ENCODE data around the gene BEST3. TPM values are rescaled to one million over a fixed set of nuclear protein-coding genes. Genes with fewer than 3 reads are reported as not detected.
A peak's percentile ranks its signal among the peaks of the same experiment; 100 is the strongest.

The BEST3 gene
- not detected for total RNA-seq

DNA sequence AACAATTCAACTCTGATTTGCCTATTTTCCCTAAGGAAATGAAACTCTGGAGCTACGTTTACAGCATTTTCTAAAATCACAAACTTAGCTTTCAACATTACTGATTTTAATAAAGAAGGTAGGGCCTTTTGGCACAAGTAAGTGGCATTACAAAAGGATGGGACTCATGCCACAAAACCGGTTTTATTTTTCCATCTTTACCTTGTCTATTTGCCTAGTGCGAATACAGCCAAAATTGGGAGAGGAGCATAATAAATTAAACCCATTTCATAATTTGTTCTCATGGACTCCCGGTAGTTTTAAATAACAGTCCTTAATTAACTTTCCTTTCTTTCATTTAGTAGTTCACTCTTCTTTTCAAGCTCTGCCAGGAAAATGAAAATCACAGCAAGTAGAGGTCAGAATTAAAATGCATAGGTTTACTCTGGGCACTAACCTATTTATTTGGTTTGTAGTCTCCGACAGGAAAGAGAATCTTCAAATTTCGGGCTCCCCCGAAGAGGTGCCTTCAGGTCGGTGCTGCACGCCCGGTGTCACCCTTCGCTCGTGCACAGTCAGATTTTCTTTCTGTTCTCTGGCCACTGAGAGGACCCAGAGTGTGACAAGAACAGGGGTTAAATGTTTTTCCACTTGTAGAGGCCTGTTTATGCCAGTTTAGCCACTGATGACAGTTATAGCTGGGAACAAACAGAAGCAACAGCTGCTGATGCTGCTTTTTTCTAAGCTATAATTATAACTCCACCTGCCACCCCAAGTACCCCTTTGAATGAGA, at the start of gene BEST3:
BEST3 (minus strand) TSS at position 535 of the 772 bp plus-strand sequence. CDS start 1,505 bp downstream, outside the sequence.
- ATAC-seq (no peak), DNase-seq (ENCODE audit: low spot score in 2 of 2) (no peak)
- Mint-ChIP-seq H3K36me3 (no peaks in the 10 kb centered on the region), H3K27ac (no peak within 1 kb of the TSS), H3K9me3 (no peaks in the 10 kb centered on the region)

DNA sequence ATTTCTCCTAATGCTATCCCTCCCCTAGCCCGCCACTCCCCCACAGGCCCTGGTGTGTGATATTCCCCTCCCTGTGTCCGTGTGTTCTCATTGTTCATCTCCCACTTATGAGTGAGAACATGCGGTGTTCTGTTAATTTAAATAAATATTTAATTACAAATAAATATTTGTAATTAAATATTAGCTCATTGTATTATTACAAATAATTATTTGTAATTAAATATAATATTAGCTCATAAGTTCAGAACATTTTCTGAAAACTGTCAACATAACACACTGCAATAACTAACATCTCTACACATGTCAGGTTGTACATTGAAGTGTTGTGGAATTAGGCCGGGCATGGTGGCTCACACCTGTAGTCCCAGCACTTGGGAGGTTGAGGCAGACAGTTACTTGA, 45.0 kb upstream of the BEST3 start:
- no peak overlapping the region for H3K27ac Mint-ChIP-seq
- H3K36me3 Mint-ChIP-seq = peaks cover 0 to 7% of the 10 kb centered on the region in 2 donors
- ATAC-seq = no peak
- H3K9me3 Mint-ChIP-seq = no peaks in the 10 kb centered on the region
- no peak for DNase-seq (ENCODE audit: low spot score in 2 of 2)

DNA sequence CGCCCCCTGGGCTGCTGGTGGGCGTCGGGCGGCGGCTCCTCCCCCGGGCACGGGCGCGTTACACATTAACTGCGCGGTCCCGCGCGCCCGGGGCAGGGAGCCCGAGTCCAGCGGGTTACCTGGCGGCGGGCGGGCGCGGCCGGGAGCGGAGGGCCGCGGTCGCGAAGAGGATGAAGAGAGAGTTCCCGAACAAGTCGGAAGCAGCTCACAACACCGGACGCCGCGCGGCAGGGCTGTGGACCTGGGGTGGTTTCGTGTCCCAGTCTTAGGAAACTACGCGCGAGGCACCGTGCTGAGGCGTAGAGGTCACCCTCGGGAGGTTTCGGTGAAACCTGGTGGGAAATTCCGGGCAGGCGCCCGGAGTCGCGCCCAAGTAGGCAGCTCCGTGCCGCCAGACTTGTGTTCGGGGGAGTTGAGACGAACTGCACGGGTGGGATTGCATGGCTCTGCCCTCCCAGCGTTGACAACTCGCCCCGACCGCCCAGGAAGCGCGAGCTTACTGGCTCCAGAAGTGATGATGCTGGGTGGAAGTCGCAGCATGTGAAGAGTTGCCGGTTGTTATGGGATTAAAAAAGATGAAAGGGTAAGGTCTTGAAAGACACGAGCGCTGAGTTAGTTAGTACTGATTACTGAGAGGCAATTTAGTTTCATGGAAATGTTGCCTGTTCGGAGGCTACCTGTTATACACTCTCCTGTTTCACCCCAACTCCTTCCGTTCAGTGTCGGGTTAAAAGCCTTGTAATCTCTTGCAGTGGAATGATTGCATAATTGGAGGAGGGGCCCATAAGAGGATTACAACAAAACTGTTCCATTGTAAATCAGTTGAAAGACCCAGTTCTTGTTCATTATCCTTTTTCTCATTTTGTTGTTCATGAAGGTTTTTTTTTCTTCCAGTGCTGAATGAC, 40.4 kb upstream of the BEST3 start:
- Mint-ChIP-seq H3K27ac (peak overlapping the region; percentile 69 to 81), H3K9me3 (no peaks in the 10 kb centered on the region), H3K36me3 (peaks cover 0 to 7% of the 10 kb centered on the region in 2 donors)
- DNase-seq (ENCODE audit: low spot score in 2 of 2) = peak; percentile 51 to 78
- peak; percentile 48 to 52 for ATAC-seq

DNA sequence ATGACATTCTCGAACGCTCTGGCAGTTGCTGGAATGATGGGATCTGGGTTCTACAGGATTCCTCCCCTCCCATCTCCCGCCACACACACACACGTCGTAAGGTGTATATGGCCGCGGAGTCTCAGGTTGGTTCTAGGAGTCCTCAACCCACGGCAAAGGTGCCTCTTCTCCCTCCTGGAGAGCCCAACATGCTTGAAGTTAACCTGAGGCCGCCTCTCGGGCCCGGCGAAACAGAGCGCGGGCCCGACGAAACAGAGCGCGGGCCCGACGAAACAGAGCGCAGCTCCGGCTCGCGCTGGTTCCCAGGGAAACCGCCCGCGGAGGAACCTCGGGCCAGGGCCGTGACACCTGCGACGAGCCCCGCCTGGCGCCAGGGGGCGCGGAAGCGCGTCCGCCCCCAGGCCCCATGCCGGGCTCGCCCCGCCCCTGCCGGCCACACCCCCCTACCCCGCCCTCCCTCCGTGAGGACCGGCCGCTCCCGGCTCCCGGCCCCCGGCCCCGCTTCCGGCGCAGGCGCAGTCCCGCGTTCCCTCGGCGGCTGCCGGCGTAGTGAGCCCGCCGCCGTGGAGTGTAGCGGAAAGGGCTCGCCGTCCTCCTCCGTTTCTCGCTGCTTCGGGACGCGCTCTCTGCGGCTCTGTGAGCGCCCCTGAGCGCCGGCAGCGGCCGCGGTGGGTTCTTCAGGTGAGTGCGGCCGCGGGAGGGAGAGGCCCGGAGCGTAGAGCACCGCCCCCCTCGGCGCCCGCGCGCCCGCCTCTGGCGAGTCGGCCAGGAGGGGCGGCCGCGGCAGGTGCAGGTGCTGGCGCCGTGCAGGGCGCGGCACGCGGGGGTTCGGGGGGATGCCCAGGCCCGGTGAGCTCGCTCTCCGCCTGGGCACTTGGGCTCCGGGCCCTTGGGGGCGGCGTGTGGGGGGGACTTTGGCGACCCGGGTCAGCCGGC, 39.5 kb upstream of the BEST3 start, which contains the start of gene RAB3IP:
RAB3IP (plus strand) TSS at position 510 of the 936 bp plus-strand sequence. CDS start 16,549 bp downstream, outside the sequence.
- peaks cover 0 to 7% of the 10 kb centered on the region in 2 donors for H3K36me3 Mint-ChIP-seq
- peak within 1 kb of the TSS; percentile 69 to 81 for H3K27ac Mint-ChIP-seq
- ATAC-seq = peak; percentile 87 to 91
- no peaks in the 10 kb centered on the region for H3K9me3 Mint-ChIP-seq
- DNase-seq (ENCODE audit: low spot score in 2 of 2) = peak; percentile 91 to 93

DNA sequence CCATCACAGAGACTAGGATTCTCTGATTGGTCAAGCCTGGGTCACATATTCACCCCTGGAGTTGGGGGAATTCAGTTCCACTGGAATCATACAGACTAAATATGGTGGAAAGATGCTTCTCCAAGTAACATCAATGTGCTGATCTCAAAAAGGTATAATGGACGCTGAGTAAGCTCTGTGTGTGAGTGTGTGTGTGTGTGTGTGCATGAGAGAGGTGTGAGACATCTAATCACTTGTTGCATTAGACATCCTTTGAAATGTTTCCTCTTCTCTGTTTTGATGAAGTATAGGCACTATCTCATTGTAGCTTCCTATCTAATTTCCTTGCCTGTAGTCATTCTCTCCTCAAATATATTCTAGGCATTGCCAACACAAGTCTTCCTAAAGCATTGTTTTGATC, 34.5 kb upstream of the BEST3 start:
- ATAC-seq (no peak), DNase-seq (ENCODE audit: low spot score in 2 of 2) (no peak)
- no peaks in the 10 kb centered on the region for H3K9me3 Mint-ChIP-seq
- H3K27ac Mint-ChIP-seq = no peak overlapping the region
- no peaks in the 10 kb centered on the region for H3K36me3 Mint-ChIP-seq

DNA sequence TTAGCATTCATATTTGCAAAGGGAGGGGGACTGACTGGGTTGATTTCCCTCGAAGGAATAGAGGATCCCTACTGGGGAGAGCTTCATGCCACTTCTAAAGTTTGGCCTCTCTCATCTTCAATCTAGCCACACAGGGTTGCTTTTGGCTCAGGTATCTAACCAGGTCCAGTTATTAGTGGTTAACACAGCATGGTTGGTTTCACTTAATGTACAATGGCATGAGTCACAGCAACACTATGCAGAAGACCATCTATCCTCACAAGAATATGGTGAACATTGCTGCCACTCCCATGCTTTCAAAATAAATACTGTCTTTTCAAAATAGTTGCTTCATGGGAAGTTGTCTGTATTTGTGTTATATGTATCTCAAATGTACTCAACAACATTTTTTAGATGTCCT, 33.0 kb upstream of the BEST3 start:
- Mint-ChIP-seq H3K9me3 (no peaks in the 10 kb centered on the region), H3K27ac (no peak overlapping the region), H3K36me3 (no peaks in the 10 kb centered on the region)
- DNase-seq (ENCODE audit: low spot score in 2 of 2) = no peak
- ATAC-seq = no peak

DNA sequence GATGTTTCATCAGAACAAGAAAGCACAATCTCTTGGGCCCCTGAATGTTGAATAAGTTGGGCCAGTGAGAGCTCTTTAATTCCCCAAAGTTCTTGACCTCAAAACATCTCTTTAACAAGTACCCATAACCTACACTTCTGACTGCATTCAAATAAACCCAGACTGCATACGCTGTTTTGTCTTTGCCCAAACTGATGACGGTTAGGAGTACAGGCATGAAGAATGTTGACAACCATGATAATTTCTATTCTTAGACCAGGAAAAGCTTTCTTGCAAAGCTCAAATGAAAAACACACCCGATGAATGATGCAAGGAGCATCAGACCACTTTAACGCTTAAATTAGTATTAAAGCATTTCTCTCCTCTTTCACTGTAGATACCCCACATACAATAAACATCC, 27.8 kb upstream of the BEST3 start:
- H3K36me3 Mint-ChIP-seq = peaks cover 5 to 7% of the 10 kb centered on the region in 2 donors
- DNase-seq (ENCODE audit: low spot score in 2 of 2) (no peak), ATAC-seq (no peak)
- no peak overlapping the region for H3K27ac Mint-ChIP-seq
- peaks cover 0 to 4% of the 10 kb centered on the region in 2 donors for H3K9me3 Mint-ChIP-seq

DNA sequence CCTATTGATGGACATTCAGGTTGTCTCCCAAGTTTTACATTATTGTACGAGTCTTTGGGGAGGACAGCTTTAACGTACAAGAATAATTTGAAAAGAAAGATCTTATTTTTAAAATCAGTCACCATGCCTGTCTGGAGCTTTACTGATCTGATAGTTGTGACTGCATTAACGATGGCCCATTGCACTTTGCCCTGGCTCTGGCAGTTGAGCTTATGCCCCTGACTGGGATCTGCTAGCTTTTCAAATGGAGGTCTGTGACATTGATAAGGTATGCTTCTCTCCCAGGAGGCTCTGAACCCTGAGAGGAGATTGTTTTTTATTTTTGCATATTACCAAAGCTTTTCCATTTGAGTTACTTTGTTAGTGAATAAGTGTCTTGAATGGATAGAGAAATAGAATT, 21.6 kb upstream of the BEST3 start:
- Mint-ChIP-seq H3K9me3 (peaks cover 0 to 4% of the 10 kb centered on the region in 2 donors), H3K36me3 (peaks cover 5 to 7% of the 10 kb centered on the region in 2 donors), H3K27ac (no peak overlapping the region)
- ATAC-seq (no peak), DNase-seq (ENCODE audit: low spot score in 2 of 2) (no peak)

DNA sequence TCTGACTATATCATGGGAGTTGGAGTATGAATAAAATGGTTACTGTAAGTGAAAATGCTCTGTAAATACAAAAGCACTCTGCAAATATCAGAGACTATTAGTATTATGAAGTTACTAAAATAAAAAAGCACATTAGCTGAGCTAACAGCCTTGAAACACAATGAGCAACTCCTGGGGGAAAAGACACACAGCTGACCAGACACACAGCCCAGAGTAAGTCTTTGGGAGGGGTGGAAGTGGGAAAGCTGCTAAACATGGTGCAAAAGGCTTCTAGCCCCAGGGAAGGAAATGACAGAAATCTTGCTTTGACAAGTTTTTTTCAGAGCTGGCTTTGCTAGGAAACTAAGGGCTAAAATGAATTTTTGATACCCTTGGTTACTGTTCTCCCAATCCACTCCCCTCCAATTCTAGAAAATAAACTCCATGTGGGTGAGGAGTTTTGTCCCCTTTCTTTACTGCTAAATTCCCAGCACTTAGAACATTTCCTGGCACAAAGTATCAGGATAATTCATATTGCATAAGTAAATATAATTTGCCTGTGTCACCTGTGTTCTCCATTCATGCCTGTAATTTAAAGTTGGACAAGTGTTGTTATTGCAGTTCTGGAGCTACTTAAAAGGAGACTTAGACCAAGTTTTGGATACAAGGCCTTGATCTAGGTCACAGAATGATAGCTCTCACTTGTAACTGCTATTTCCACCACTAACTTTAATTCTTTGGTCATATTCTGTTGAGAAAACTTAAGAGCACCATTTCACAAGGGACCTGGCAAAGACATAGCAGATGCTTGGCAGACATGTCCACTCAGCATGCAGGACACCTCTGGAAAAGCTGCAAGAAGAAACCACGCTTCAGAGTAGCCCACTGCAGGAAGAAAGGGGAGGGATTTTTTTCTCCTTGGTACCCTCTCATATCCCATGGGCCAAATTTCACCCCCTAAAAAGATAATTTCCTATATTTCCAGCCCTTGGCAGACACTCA, 20.5 kb upstream of the BEST3 start:
- ATAC-seq (no peak), DNase-seq (ENCODE audit: low spot score in 2 of 2) (no peak)
- Mint-ChIP-seq H3K9me3 (no peaks in the 10 kb centered on the region), H3K36me3 (peaks cover 0 to 2% of the 10 kb centered on the region in 2 donors), H3K27ac (no peak overlapping the region)

DNA sequence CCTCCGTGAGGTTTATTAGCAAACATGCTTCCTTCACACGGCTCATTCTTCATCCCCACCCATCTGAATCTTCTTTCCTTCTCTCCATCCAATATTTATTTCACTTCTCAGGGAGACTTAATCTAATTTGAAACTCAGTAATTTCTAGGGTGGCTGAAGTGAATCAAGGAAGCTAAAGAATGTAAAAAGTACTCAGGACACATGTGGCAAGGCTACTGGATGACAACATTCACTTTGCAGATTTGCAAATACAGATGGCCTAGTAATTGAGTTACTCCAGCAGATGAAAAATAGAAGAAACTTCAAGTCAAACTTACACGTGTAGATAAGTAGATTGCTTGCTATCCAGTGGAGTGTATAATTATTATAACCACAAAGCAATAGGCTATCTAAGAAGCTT, 15.4 kb upstream of the BEST3 start:
- H3K9me3 Mint-ChIP-seq = no peaks in the 10 kb centered on the region
- ATAC-seq (no peak), DNase-seq (ENCODE audit: low spot score in 2 of 2) (no peak)
- no peak overlapping the region for H3K27ac Mint-ChIP-seq
- H3K36me3 Mint-ChIP-seq = no peaks in the 10 kb centered on the region

DNA sequence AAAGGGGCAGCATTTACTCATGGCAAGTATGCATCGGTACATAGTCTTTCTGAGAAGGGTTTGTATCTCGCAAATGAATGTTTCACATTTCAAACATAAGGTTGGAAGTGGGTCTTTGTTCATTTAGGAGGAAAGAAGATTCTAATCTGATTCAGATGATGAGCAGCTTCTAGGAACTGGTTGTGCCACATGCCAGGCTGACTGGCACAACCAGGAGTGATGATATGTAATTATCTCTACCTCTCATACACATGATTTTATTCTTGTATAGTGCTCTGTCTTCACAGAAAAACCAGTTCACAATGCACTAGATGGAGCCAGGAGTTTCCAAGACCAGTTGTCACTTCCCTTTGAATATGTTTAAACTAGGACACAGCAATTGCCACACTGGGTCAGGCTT, 13.7 kb upstream of the BEST3 start:
- H3K36me3 Mint-ChIP-seq = no peaks in the 10 kb centered on the region
- DNase-seq (ENCODE audit: low spot score in 2 of 2) = no peak
- no peak for ATAC-seq
- no peak overlapping the region for H3K27ac Mint-ChIP-seq
- H3K9me3 Mint-ChIP-seq = no peaks in the 10 kb centered on the region

DNA sequence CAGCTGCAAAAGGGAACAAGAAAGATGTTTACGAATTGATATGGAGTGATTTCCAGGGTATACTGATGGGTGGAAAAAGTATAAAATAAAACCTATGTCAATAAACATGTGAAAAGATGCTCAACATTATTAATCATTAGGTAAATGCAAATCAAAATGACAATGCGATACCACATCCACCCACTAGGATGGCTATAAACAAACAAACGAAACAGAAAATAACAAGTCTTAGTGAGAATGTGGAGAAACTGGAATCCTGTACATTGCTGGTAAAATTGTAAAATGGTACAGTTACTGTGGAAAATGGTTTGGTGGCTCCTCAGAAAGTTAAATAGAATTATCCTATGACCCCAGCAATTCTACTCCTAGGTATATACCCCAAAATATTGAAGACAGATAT, 9.5 kb upstream of the BEST3 start:
- no peak for ATAC-seq
- no peaks in the 10 kb centered on the region for H3K9me3 Mint-ChIP-seq
- H3K36me3 Mint-ChIP-seq = no peaks in the 10 kb centered on the region
- no peak overlapping the region for H3K27ac Mint-ChIP-seq
- no peak for DNase-seq (ENCODE audit: low spot score in 2 of 2)

DNA sequence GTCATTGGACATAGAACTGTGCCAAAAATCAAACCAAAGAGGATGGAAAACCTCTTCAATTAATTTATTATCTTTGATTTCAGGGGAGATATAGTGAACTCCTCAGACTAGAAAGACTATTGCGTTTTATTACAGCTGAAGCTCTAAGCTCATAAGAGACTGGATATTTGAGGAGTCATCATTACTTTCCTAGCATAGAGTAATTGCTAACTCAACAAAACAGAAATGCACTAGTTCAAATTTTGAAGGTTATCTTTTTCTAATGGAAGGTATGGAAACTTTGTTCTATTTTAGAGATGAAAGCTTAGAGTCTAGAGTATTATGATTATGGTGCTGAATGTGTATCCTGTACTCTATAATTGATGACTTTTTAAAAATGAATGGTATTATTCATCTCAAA, 5.3 kb upstream of the BEST3 start:
- Mint-ChIP-seq H3K9me3 (no peaks in the 10 kb centered on the region), H3K36me3 (no peaks in the 10 kb centered on the region), H3K27ac (peak overlapping the region in 1 of 2 donors; percentile 11)
- no peak for DNase-seq (ENCODE audit: low spot score in 2 of 2)
- ATAC-seq = no peak

DNA sequence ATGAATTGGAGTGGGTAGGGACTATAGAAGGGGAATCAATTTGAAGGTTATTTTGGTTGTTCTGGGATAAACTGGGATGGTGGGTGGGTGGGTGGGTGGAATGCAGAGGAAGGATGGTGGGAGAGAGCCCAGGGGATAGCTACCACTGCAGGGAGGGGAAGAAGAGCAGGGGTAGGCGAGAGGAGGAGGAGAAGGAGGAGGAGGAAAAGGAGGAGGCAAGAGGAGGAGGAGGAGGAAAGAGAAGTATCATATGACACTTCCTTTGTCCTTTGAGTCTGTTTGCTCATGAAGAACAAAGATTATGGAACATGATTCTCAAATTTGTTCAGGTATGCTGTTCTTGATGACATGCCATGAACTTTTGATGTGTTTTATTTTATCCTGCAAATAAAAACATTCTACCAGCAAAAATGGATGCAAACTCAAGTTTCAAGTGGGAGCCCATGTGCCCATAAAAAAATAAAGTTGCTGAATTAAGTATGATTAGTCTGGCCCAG, 4.1 kb upstream of the BEST3 start:
- Mint-ChIP-seq H3K9me3 (no peaks in the 10 kb centered on the region), H3K36me3 (no peaks in the 10 kb centered on the region), H3K27ac (no peak overlapping the region)
- ATAC-seq = no peak
- no peak for DNase-seq (ENCODE audit: low spot score in 2 of 2)

DNA sequence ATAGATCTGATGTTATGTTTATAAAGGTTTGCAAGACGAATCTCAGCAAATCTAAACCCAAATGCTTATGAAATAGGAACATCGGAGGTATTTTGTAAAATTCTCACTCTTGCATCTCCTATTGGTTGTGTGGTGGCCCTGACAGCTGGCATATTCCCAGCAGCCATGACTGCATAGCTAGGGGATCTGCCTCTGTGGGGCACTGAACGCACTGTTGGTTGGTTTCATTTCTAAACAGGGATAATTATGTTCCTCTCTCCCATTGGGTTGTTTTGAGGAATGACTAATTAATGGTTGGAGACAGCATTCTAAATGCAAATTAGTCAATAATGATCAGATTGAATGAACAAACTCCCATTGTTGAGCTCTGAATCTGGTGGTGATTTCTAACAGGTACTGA, 2.7 kb upstream of the BEST3 start:
- no peak overlapping the region for H3K27ac Mint-ChIP-seq
- no peaks in the 10 kb centered on the region for H3K36me3 Mint-ChIP-seq
- ATAC-seq (no peak), DNase-seq (ENCODE audit: low spot score in 2 of 2) (no peak)
- no peaks in the 10 kb centered on the region for H3K9me3 Mint-ChIP-seq

All from activated naive CD4-positive, alpha-beta T cell treated with anti-CD3 and anti-CD28 coated beads, Interleukin-2, amount 50 U/mL, for 72 hours (primary cell).